ENCODE data around the gene HNRNPA3. TPM values are rescaled to one million over a fixed set of nuclear protein-coding genes. Genes with fewer than 3 reads are reported as not detected.

HNRNPA3 gene
- total and polyA plus RNA-seq, 2 of the 13 experiments (the other 11 are each of a cell fraction or from before 2014, with no cell fraction given): 73.3 to 97.7 TPM

GRCh38 chr2:177212891-177213856 is 580 bp downstream of the HNRNPA3 start (continued):
- no peak for TF ChIP-seq MLXIP (CRISPR knock-in tag; IDR thresholded peaks at IDR 0.05; ENCODE audit: borderline replicate concordance)
- no peak for TF ChIP-seq JUND (CRISPR knock-in tag; IDR thresholded peaks at IDR 0.05)
- no peak for TF ChIP-seq SKI (IDR thresholded peaks at IDR 0.05; ENCODE audit: partially characterized antibody)
- no peak for TF ChIP-seq ZFP41 (CRISPR knock-in tag; IDR thresholded peaks at IDR 0.05; ENCODE audit: borderline replicate concordance)
- peak; percentile 57; the same call in 1 of the 2 replicates for TF ChIP-seq ZFYVE20 (CRISPR knock-in tag; IDR thresholded peaks at IDR 0.05; ENCODE audit: borderline replicate concordance, low read depth)
- peak; percentile 72 for TF ChIP-seq KDM5B (CRISPR knock-in tag; IDR thresholded peaks at IDR 0.05; ENCODE audit: borderline replicate concordance)
- peak; percentile 81; the same call in 1 of the 2 replicates for TF ChIP-seq BATF2 (CRISPR knock-in tag; IDR thresholded peaks at IDR 0.05)
- TF ChIP-seq ZBTB38 (CRISPR knock-in tag; IDR thresholded peaks at IDR 0.05): peak; percentile 90
- TF ChIP-seq GABPA (IDR thresholded peaks at IDR 0.05; ENCODE audit: low read depth, low read length): peak; percentile 59
- TF ChIP-seq GABPA (CRISPR knock-in tag; IDR thresholded peaks at IDR 0.05; ENCODE audit: low read depth): peak; percentile 71
- TF ChIP-seq JDP2 (CRISPR knock-in tag; IDR thresholded peaks at IDR 0.05; ENCODE audit: borderline replicate concordance): peak; percentile 79; the same call in 1 of the 2 replicates
- 0 out of 2 replicates have a peak, but pooled peaks have one; percentile 48 for TF ChIP-seq ZNF24 (IDR thresholded peaks at IDR 0.05)
- TF ChIP-seq MTF1 (CRISPR knock-in tag; IDR thresholded peaks at IDR 0.05): no peak
- TF ChIP-seq AHR (CRISPR knock-in tag; IDR thresholded peaks at IDR 0.05): peak; percentile 96
- TF ChIP-seq ATF7 (IDR thresholded peaks at IDR 0.05): no peak
- no peak for TF ChIP-seq ATF7 (CRISPR knock-in tag; IDR thresholded peaks at IDR 0.05)
- peak; percentile 15; the same call in 1 of the 2 replicates for TF ChIP-seq TBX3 (IDR thresholded peaks at IDR 0.05; ENCODE audit: borderline replicate concordance)
- peak; percentile 94 for TF ChIP-seq ETV5 (CRISPR knock-in tag; IDR thresholded peaks at IDR 0.05; ENCODE audit: borderline replicate concordance)
- no peak for TF ChIP-seq ZNF451 (CRISPR knock-in tag; IDR thresholded peaks at IDR 0.05)
- TF ChIP-seq ZNF121 (CRISPR knock-in tag; IDR thresholded peaks at IDR 0.05): no peak
- no peak for TF ChIP-seq DMTF1 (CRISPR knock-in tag; IDR thresholded peaks at IDR 0.05)
- no peak for TF ChIP-seq RCOR2 (CRISPR knock-in tag; IDR thresholded peaks at IDR 0.05)
- no peak; the same call in 1 of the 2 replicates for TF ChIP-seq ZNF512 (CRISPR knock-in tag; IDR thresholded peaks at IDR 0.05)

Data from HepG2 (cell line).